K562 (cell line): Measurements from ENCODE around the gene MATCAP1. TPM values are rescaled to one million over a fixed set of nuclear protein-coding genes. Genes with fewer than 3 reads are reported as not detected.
A peak's percentile ranks its signal among the peaks of the same experiment; 100 is the strongest.

Source experiments
- AFF1 ChIP-seq, 2 experiments: fragments of 450-650 bp; IDR thresholded peaks; 2 replicates each; pipeline ENCODE4 v1.6.1; 2018; ENCODE audit warnings: mild to moderate bottlenecking in 2 of 2, low read depth in 1 of 2; ENCODE audit not compliant: partially characterized antibody in 2 of 2
- BCL6 ChIP-seq: fragments of 250-450 bp; sonication (Bioruptor Pico); IDR thresholded peaks from 2 replicates; pipeline ENCODE4 v1.4.0; 2020
- MGA ChIP-seq: fragments of 450-650 bp; IDR thresholded peaks from 2 replicates; pipeline ENCODE4 v1.6.1; 2016; ENCODE audit warnings: mild to moderate bottlenecking, moderate library complexity
- PRPF4 ChIP-seq: fragments of 200-400 bp; formaldehyde crosslinking; IDR thresholded peaks from one replicate; pipeline ENCODE4 v1.6.1; 2017; ENCODE audit warnings: low read length, low read depth, mild to moderate bottlenecking; ENCODE audit not compliant: insufficient read depth, poor library complexity, severe bottlenecking
- RB1 ChIP-seq: fragments of 450-650 bp; IDR thresholded peaks from 2 replicates; pipeline ENCODE4 v1.6.1; 2017; ENCODE audit warnings: low read depth, mild to moderate bottlenecking
- ZBTB12 ChIP-seq: fragments of 250-450 bp; sonication (Bioruptor Pico); IDR thresholded peaks from 2 replicates; pipeline ENCODE4 v1.4.0; 2020
- polyA plus RNA-seq, 8 experiments: library from polyadenylated mRNA; depleted of rRNA in 4 of 8; stranded (reverse) in 5 of 8; unstranded in 3 of 8; fragments of >200 nt; fragmentation: Nextera tagmentation in 2 of 8; fragmentation: Illumina TruSeq in 1 of 8; extraction: Ambion mirVana in 2 of 8; extraction: Trizol in 1 of 8; gene quantifications; 2 replicates each; pipeline versions ENCODE4 v1.2.1 to v1.2.3, GENCODE V29; 2011 to 2014; ENCODE audit warnings: inconsistent platforms in 1 of 8, missing spikeins in 1 of 8
- total RNA-seq, 7 experiments: library from RNA; depleted of rRNA in 6 of 7; stranded (reverse); fragments of >200 nt in 6 of 7; fragmentation: Illumina TruSeq in 2 of 7; extraction: Trizol in 2 of 7; gene quantifications; 2 replicates each; pipeline versions ENCODE4 v1.2.1 to v1.2.3, GENCODE V29; 2011 to 2021; ENCODE audit warnings: low replicate concordance in 1 of 7
- TF ChIP-seq, protein P1 (sequence below): sonication (generic); formaldehyde crosslinking; IDR thresholded peaks from 2 replicates; pipeline ENCODE4 v1.8.1; 2023; ENCODE audit warnings: mild to moderate bottlenecking, missing genetic modification reagents

Gene MATCAP1
- total and polyA plus RNA-seq, 9 of the 15 experiments (the other 6 are each of a cell fraction or from before 2014, with no cell fraction given), result 3.4 to 20.5 (median 10.3) TPM

DNA sequence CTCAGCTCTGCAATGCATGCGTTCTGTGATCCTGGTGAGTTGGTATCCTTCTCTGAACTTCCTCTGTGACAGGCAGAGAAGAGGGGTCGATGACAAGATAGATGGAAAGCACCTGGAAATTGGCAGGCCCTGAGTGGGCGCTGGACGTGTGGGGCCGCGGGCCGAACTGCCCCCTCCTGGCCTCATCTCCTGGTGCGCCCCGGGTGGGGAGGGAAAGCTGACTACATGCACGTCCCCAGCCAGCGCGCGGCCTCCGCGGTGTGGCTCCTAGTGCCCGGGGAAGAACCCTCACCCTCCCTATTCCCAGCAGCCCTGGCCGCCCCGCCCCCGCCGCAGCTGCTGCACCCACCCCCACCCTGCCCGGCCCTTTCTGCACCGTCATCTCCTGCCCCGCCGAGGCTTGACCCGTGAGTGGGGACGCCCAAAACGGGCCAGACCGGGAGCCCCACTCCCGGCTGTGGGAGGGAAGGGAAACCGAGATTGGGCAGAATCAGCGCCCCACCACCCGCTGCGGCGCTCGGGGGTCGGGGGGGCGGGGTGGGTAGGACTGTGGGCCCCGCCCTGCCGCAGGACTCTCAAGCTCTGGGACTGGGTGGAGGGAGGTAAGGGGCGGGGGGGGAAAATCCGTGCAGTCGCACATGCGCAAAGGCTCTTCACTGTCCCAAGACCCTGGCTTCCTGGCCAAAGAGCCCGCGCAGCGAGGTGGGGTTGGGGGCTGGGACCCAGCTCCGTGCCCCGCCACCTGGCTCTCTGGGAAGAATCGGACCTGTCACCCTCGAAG is 13.4 kb downstream of the MATCAP1 start, which contains the start of gene NOL3 (continued):
- TF ChIP-seq, protein P1, sequence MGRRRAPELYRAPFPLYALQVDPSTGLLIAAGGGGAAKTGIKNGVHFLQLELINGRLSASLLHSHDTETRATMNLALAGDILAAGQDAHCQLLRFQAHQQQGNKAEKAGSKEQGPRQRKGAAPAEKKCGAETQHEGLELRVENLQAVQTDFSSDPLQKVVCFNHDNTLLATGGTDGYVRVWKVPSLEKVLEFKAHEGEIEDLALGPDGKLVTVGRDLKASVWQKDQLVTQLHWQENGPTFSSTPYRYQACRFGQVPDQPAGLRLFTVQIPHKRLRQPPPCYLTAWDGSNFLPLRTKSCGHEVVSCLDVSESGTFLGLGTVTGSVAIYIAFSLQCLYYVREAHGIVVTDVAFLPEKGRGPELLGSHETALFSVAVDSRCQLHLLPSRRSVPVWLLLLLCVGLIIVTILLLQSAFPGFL, result no peak
- TF ChIP-seq MGA, result 0 out of 2 replicates have a peak, but pooled peaks have one; percentile 37
- TF ChIP-seq BCL6, result no peak
- no peak for TF ChIP-seq PRPF4
- TF ChIP-seq ZBTB12 (CRISPR knock-in tag), result no peak
- no peak for TF ChIP-seq RB1
- peak in 1 of 2 experiments; percentile 3 for TF ChIP-seq AFF1 (IDR thresholded peaks at IDR 0.05; ENCODE audit: low read depth in 1 of 2, partially characterized antibody in 2 of 2)
